DOHH2 (cell line): Measurements from ENCODE around the gene SKAP1.

Experiments used
- H3F3A ChIP-seq: fragments of 200-600 bp; sonication (generic), shearing (Covaris generic); 2 replicates; pipeline ENCODE4 v1.6.0; 2016; ENCODE audit warnings: antibody characterized with exemption, mild to moderate bottlenecking; ENCODE audit not compliant: control insufficient read depth, insufficient read depth
- H3K27ac ChIP-seq: fragments of 200-600 bp; sonication (generic); 2 replicates; pipeline ENCODE4 v1.5.1; 2014; ENCODE audit warnings: low read depth, mild to moderate bottlenecking, low read length, moderate library complexity
- H3K27me3 ChIP-seq: fragments of 200-600 bp; sonication (generic); 2 replicates; pipeline ENCODE4 v1.6.1; 2014; ENCODE audit warnings: mild to moderate bottlenecking, low read length, mixed read lengths; ENCODE audit not compliant: control insufficient read depth
- H3K36me3 ChIP-seq: fragments of 200-600 bp; sonication (generic); 2 replicates; pipeline ENCODE4 v1.6.1; 2014; ENCODE audit warnings: mild to moderate bottlenecking, low read length, moderate library complexity, mixed read lengths; ENCODE audit not compliant: control insufficient read depth
- H3K4me1 ChIP-seq: fragments of 200-600 bp; sonication (generic); 2 replicates; pipeline ENCODE4 v1.6.1; 2014; ENCODE audit warnings: mild to moderate bottlenecking, low read length, mixed read lengths; ENCODE audit not compliant: control insufficient read depth
- H3K4me2 ChIP-seq: fragments of 200-600 bp; sonication (generic); 2 replicates; pipeline ENCODE4 v1.6.0; 2014; ENCODE audit warnings: mild to moderate bottlenecking, low read length, moderate library complexity
- H3K4me3 ChIP-seq: fragments of 200-600 bp; sonication (generic); 2 replicates; pipeline ENCODE4 v1.5.1; 2014; ENCODE audit warnings: mild to moderate bottlenecking, low read length, mixed read lengths
- H3K79me2 ChIP-seq: fragments of 200-600 bp; sonication (generic); 2 replicates; pipeline ENCODE4 v1.6.1; 2014; ENCODE audit warnings: mild to moderate bottlenecking, low read length, mixed read lengths; ENCODE audit not compliant: control insufficient read depth
- H3K9me2 ChIP-seq: fragments of 200-600 bp; sonication (generic); replicated peaks from 2 replicates; pipeline ENCODE4 v1.6.1; 2014; ENCODE audit warnings: mild to moderate bottlenecking, low read length, mixed read lengths; ENCODE audit not compliant: control insufficient read depth
- H3K9me3 ChIP-seq: fragments of 200-600 bp; sonication (generic); 2 replicates; pipeline ENCODE4 v1.6.1; 2014; ENCODE audit warnings: antibody characterized with exemption, low read length, mixed read lengths; ENCODE audit not compliant: control insufficient read depth, insufficient read depth
- H4K20me1 ChIP-seq: fragments of 200-600 bp; sonication (generic); 2 replicates; pipeline ENCODE4 v1.6.0; 2014; ENCODE audit warnings: low read depth, mild to moderate bottlenecking, antibody characterized with exemption, low read length, moderate library complexity; ENCODE audit not compliant: control insufficient read depth, insufficient read depth
- CTCF ChIP-seq: fragments of 200-600 bp; sonication (generic); IDR thresholded peaks from one replicate; pipeline ENCODE4 v1.5.1; 2014; ENCODE audit warnings: antibody characterized with exemption, mild to moderate bottlenecking, low read depth, low read length; ENCODE audit not compliant: poor library complexity, severe bottlenecking
- EZH2phosphoT487 ChIP-seq: fragments of 200-600 bp; sonication (generic); IDR thresholded peaks from 2 replicates; pipeline ENCODE4 v1.6.1; 2017; ENCODE audit warnings: borderline replicate concordance, mild to moderate bottlenecking, antibody characterized with exemption, low read length, moderate library complexity, mixed read lengths

SKAP1 gene

GRCh38 chr17:48376682-48377325 is 53.2 kb downstream of the SKAP1 start:
- Histone ChIP-seq H4K20me1 (no peaks in the 10 kb centered on the region), H3K9me3 (no peaks in the 10 kb centered on the region), H3K4me2 (no peak overlapping the region), H3K27me3 (peaks cover 33% of the 10 kb centered on the region), H3K4me3 (no peak overlapping the region), H3K36me3 (no peaks in the 10 kb centered on the region), H3K79me2 (no peaks in the 10 kb centered on the region), H3F3A (no peaks in the 10 kb centered on the region), H3K4me1 (no peaks in the 10 kb centered on the region), H3K9me2 (no peaks in the 10 kb centered on the region), H3K27ac (no peak overlapping the region)
- TF ChIP-seq EZH2phosphoT487: no peak

GRCh38 chr17:48375356-48375755 is 54.7 kb downstream of the SKAP1 start:
- H3K27ac ChIP-seq: no peak overlapping the region
- H3K4me1 ChIP-seq: no peaks in the 10 kb centered on the region
- no peaks in the 10 kb centered on the region for H4K20me1 ChIP-seq
- no peaks in the 10 kb centered on the region for H3K36me3 ChIP-seq
- no peaks in the 10 kb centered on the region for H3K79me2 ChIP-seq
- H3F3A ChIP-seq: no peaks in the 10 kb centered on the region
- H3K27me3 ChIP-seq: peaks cover 25% of the 10 kb centered on the region
- no peak overlapping the region for H3K4me3 ChIP-seq
- TF ChIP-seq EZH2phosphoT487 (no peak), CTCF (no peak)
- H3K4me2 ChIP-seq: no peak overlapping the region
- H3K9me2 ChIP-seq: no peaks in the 10 kb centered on the region
- no peaks in the 10 kb centered on the region for H3K9me3 ChIP-seq

GRCh38 chr17:48374650-48375230 is 55.3 kb downstream of the SKAP1 start:
- no peak overlapping the region for H3K4me2 ChIP-seq
- TF ChIP-seq CTCF: peak; percentile 80
- no peak for TF ChIP-seq EZH2phosphoT487
- no peaks in the 10 kb centered on the region for H3K9me3 ChIP-seq
- no peaks in the 10 kb centered on the region for H3K4me1 ChIP-seq
- no peaks in the 10 kb centered on the region for H3F3A ChIP-seq
- peaks cover 23% of the 10 kb centered on the region for H3K27me3 ChIP-seq
- no peaks in the 10 kb centered on the region for H3K36me3 ChIP-seq
- no peaks in the 10 kb centered on the region for H3K9me2 ChIP-seq
- no peaks in the 10 kb centered on the region for H4K20me1 ChIP-seq
- H3K27ac ChIP-seq: no peak overlapping the region
- H3K79me2 ChIP-seq: no peaks in the 10 kb centered on the region
- H3K4me3 ChIP-seq: no peak overlapping the region

GRCh38 chr17:48373883-48374282 is 56.1 kb downstream of the SKAP1 start:
- Histone ChIP-seq H3K27me3 (peaks cover 23% of the 10 kb centered on the region), H3K27ac (no peak overlapping the region), H3K4me2 (no peak overlapping the region), H3K9me3 (no peaks in the 10 kb centered on the region), H3K4me3 (no peak overlapping the region), H4K20me1 (no peaks in the 10 kb centered on the region), H3F3A (no peaks in the 10 kb centered on the region), H3K4me1 (no peaks in the 10 kb centered on the region), H3K36me3 (no peaks in the 10 kb centered on the region), H3K79me2 (no peaks in the 10 kb centered on the region), H3K9me2 (no peaks in the 10 kb centered on the region)
- TF ChIP-seq CTCF (no peak), EZH2phosphoT487 (no peak)
